ENCODE measurements around the gene GATA5. TPM values are rescaled to one million over a fixed set of nuclear protein-coding genes. Genes with fewer than 3 reads are reported as not detected.

GATA5 gene
- total RNA-seq, 1 donor from 2014 or later: 0.22 TPM

Other genes starting within 250 kb of the GATA5 start
- gene OSBPL2, start 237.5 kb downstream of the GATA5 start, total RNA-seq: 53.3 TPM
- 47.5 TPM for gene ADRM1, start 173.0 kb downstream of the GATA5 start, total RNA-seq
- 232 TPM for gene LAMA5, start 108.7 kb downstream of the GATA5 start, total RNA-seq
- 986 TPM for gene RPS21, start 88.9 kb downstream of the GATA5 start, total RNA-seq
- gene CABLES2, start 68.7 kb downstream of the GATA5 start, total RNA-seq: 4.5 TPM
- gene RBBP8NL, start 48.5 kb downstream of the GATA5 start, total RNA-seq: not detected
- 31.1 TPM for gene SLCO4A1, start 166.5 kb upstream of the GATA5 start, total RNA-seq
- 0.09 TPM for gene NTSR1, start 232.8 kb upstream of the GATA5 start, total RNA-seq